HG03039 (cell line): ENCODE measurements around the gene FARS2.

ENCODE experiments used
- ATAC-seq: cut with Tn5 transposase; IDR thresholded peaks from one replicate; pipeline ENCODE4 v1.9.1; 2021; ENCODE audit warnings: mild to moderate bottlenecking, moderate library complexity; ENCODE audit not compliant: unreplicated experiment

The FARS2 gene

GRCh38 chr6:5525209-5525608, 263.9 kb downstream of the FARS2 start:
- no peak for ATAC-seq

GRCh38 chr6:5529015-5529414, 267.7 kb downstream of the FARS2 start:
- ATAC-seq = no peak

DNA sequence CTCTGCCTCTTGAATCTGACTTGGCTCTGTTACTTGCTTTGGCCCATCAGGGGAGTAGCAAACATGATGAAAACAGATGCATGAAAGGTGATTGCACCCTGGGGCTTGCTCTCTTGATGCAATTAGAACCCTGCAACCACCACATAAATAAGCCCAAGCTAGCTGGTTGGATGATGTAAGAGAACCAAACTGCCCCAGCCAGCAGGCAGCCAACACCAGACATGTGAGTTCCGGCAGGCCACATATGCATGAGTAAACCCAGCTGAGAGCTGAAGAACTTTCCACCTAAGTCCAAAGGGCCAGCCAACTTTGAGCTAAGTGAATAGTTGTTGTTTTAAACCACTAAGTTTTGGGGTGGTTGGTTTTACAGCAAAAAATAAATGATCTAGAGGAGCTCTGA, 268.4 kb downstream of the FARS2 start:
- ATAC-seq = no peak

- ATAC-seq = no peak
Observed at GRCh38 chr6:5531161-5531560, 269.8 kb downstream of the FARS2 start.

DNA sequence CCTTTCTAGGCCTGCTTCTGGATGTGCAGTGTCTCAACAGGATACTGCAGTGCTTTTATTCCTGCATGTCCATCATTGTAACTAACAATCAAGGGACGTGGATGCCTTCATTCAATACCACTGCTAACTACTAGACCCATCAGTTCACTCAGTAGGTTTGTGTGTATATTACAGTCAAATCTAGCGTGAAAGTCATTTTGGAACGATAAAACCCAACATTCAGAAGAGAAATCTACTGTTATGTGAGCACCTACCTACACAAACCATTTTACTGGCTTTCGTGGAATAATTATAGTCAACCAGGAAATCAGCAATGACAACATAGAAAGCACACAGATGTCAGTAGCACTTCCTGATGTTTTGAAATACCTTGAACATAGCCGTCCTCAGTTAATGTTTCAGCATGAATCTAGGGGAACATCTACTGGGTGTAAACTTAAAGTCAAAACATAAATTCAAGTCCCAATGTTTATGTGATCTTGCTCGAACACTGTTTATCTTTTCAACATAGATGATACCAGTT, 270.6 kb downstream of the FARS2 start:
- no peak for ATAC-seq

DNA sequence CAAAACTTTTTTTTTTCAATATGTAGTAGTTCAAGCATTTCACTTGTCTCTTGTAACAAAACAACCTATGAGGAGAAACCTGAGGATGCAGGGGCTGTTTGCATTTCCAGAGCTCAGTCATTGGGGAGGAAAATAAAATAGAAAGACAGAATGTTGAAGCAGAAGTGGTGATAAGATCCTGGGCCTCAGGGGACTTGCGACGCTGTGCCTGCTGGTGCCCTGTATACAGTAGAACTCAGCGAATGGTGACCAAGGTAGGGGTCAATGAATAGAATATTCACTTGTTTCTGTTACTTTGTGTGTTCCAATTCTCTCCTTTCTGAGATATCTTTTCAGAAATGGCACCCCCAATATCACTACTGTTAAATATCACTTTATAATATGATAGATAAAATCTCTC, 271.6 kb downstream of the FARS2 start:
- ATAC-seq = no peak

- no peak for ATAC-seq
Observed at GRCh38 chr6:5534643-5535042, 273.3 kb downstream of the FARS2 start.

DNA sequence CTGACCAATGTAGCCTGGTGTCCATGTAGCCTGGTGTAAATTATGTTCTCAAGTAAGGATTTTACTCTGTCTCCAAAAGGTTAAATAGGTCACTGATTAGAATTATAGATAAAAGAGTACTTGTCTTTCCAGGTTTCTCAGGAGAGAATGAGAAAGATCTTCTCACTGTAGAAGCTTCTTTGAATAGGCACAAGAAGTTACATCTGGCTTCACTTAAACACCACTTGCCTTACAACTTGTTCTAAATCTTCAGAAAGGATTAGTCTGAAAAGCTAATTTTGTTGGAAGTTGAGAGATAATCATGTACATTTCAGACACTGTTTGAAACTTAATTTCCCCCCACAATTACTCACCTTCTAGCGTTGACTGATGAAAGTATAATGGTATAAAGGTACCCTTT, 275.3 kb downstream of the FARS2 start:
- ATAC-seq = no peak

DNA sequence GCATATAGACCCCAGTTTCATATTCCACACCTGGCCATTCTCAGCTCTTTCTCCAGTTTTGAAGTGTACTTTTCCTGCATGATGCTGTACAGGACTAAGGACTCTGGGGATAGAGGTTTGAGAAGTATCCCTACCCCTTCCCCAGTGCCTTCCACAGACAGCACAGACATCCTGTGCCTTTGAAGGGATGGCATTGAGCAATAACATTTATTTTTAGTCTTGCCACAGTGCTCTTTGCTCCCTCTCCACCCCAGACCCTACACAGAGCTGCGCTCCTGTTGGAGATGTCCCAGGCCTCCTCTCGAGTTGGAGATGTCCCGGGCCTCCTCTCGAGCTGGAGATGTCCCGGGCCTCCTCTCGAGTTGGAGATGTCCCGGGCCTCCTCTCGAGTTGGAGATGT, 275.8 kb downstream of the FARS2 start:
- no peak for ATAC-seq

DNA sequence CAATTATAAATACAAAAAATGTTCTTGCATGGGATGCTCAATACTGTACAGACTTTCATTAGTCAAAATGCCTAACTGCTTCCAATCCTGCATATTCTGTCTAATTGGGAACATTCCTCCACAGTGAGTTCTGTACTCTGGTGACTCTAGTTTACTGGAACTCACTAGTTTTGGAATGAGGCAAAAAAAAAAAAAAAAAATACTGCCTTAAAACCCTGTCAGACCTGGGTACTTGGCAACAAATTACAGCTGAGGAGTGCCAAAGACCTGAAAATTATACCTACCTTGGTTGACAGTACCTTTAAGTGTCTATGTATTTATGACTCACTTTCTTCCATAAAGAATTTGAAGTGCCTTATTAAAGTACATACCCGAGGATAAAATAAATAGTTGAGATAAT, 276.7 kb downstream of the FARS2 start:
- no peak for ATAC-seq

DNA sequence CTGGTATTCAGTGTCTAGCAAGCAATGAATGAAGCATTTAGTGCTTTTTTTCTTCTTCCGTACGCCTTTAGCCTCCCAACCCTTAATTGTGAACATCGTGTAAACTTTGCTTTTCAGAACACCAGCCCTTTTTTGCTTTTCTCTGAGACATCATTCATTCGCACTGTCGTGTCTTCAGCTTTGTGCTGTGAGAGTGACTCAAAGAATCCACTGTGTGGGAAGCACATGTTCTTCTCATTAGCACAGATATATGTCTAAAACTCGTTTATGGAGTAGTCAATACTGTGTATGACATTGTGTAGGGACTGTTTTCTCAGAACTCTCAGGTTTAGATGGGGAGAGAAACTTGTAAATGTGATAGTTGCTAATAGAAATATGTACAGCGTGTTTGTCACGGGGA, 279.1 kb downstream of the FARS2 start:
- ATAC-seq = no peak

GRCh38 chr6:5541025-5541424, 279.7 kb downstream of the FARS2 start:
- no peak for ATAC-seq

DNA sequence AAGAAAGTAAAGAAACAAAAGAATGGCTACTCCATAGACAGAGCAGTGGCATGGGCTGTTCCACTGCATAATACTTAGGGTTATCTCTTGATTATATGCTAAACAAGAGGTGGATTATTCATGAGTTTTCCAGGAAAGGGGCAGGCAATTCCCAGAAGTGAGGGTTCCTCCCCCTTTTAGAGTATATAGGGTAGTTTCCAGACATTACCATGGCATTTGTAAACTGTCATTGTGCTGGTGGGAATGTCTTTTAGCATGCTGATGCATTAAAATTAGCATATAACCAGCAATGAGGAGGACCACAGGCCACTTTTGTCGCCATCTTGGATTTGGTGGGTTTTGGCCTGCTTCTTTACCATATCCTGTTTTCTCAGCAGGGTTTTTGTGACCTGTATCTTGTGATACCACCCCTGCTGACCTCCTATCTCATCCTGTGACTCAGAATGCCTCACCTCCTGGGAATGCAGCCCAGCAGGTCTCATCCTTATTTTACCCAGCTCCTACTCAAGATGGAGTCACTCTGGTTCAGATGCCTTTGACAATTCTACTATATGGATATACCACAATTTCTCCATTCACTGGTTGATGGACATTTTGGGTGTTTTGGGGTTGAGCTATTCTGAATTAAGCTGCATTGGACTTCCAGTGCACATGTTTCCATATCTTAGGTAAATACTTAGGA, 280.6 kb downstream of the FARS2 start:
- no peak for ATAC-seq

DNA sequence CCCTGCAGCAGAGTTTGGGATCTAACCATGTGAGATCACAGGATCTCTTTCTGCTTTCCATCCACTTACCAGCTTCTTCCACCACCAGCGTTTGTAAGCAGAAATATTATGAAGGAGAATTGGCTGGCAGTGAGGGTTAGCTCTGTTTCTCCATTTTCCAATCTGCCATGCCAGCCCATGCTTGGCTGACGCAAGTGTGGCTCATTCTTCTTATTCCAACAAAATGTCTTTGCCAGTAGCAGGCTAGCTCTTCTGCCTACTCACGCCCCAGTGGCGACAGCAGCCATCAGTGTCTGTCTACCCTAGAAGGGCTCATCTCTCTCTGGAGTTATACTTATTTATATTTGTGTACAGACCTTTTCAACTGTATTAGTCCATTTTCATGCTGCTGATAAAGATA, 286.2 kb downstream of the FARS2 start:
- ATAC-seq = no peak

DNA sequence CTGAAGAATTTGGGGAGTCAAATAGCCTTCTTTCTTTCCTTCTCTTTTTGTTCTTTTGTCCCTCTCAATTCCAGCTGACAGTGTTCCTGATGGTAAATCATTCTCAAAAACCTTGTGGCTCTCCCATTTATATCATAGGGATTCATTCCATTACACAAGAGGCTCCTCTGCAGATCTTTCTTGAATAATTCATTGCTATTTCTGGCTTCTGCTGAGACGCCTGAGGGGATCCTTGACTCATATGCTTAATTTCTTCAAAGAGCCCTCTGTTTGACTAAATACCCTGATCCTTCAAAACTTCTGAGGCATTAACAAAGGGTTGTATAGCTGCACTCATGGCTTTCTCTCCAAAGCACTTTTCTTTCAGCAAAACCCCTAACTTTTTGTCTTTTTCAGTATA, 289.3 kb downstream of the FARS2 start:
- ATAC-seq = no peak

DNA sequence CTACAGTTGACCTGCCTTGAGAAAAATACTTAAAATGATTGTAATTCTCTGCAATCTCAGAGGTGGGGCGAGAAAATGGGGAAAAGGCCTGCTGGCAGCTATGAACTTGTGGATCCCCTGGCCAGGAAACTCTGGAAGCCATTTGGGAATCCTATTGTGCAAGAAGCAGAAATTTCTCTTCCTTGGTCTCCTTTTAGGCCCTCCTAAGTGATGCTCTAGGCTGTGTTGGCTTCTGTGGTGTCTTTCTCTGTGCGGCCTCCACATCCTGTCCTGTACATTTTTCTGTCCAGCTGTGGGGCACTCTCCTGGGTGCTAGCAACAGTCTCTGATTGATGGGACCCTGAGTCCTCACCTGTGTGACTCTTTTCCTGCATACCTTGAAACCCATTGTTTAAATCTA, 290.9 kb downstream of the FARS2 start:
- ATAC-seq = no peak

DNA sequence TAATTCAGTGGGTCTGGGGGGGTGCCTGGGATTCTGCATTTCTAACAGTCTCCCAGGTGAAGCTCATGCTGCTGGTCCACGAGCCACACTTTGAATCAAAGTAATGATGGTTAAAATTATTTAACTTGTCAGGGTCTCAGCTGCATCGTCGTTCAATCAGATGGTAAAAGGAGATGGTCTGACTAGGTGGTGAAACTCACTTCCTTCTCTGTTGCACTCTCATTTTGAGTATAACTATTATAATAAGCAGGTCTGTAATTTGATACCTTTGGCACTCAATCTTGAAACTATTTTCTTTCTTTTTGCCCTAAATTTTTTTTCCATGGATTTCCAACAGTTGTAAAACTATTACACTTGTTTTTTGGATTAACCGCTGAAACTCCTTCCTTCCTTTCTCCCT, 292.5 kb downstream of the FARS2 start:
- no peak for ATAC-seq

DNA sequence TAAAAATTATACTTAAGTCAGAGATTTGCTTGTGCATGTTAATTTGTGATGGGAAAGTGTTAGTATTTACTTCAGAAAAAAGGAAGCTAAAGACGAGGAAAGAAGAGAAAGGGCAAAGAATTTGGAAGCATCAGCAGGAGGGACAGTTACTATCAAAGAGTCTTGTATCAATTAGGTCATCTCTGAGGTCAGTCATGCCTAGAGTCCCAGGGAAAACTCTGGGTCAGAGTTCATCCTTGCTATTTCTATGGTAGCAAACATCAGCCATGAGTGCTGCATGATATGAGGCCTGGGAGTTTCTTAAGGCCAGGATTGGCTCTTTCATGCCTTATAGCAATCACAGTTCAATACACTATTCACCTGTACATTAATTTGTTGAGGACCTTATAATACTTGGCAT, 292.9 kb downstream of the FARS2 start:
- ATAC-seq = no peak

DNA sequence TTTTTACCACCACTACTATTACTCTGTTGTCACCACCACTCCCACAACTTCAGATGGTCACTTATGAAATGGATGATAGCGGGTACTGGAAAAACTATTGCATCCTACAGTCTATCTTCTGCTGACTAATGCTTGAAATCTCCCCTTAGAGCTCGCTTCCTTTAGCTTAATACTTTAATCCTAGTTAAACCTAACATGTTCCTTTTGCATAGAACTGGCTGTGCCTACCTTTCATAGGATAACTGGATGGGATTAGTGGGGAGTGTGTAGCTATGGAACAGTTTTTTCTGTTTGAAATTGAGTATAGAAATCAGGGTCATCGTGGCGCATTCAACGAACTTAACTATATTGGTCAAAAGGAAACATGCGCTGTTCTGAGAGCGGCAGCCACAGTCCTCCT, 294.7 kb downstream of the FARS2 start:
- ATAC-seq = no peak

- no peak for ATAC-seq
Observed at GRCh38 chr6:5557506-5557905, 296.2 kb downstream of the FARS2 start.

- no peak for ATAC-seq
Observed at GRCh38 chr6:5559651-5560050, 298.3 kb downstream of the FARS2 start.

GRCh38 chr6:5562277-5562676, 301.0 kb downstream of the FARS2 start:
- no peak for ATAC-seq

- ATAC-seq = no peak
Observed at GRCh38 chr6:5563086-5563485, 301.8 kb downstream of the FARS2 start.
